GM12878 (cell line): ENCODE data around the gene ZNF454. TPM values are rescaled to one million over a fixed set of nuclear protein-coding genes. Genes with fewer than 3 reads are reported as not detected.
A peak's percentile ranks its signal among the peaks of the same experiment; 100 is the strongest.

ENCODE experiments used
- ATAC-seq: fragments of 200-7000 bp; cut with Tn5 transposase; 3 replicates; pipeline ENCODE4 v1.9.1; 2020; ENCODE audit warnings: mild to moderate bottlenecking, moderate library complexity
- BruUV-seq: library from RNA; stranded (reverse); fragments of 400-500 nt; replicated peaks from 2 replicates; lab custom pipeline; 2021; lab: Mats Ljungman, UMichigan
- CTCF ChIA-PET: fragments of 300-600 bp; sonication (Branson Sonifier 250); formaldehyde crosslinking; extraction: SDS; loops from one replicate; lab custom pipeline; 2021; ENCODE audit warnings: inconsistent platforms; lab: Yijun Ruan, JAX
- POLR2A ChIA-PET: fragments of 350-600 bp; formaldehyde crosslinking; extraction: SDS; loops from one replicate; lab custom pipeline; 2021; ENCODE audit warnings: inconsistent platforms; lab: Charles Lee
- RAD21 ChIA-PET: fragments of 300-600 bp; sonication (Branson Sonifier 250); formaldehyde crosslinking; loops from one replicate; lab custom pipeline; 2023; ENCODE audit warnings: antibody characterized with exemption; ENCODE audit not compliant: unreplicated experiment; lab: Charles Lee
- SMC1A ChIA-PET: fragments of 300-600 bp; sonication (Branson Sonifier 250); formaldehyde crosslinking; loops from one replicate; lab custom pipeline; 2023; ENCODE audit not compliant: unreplicated experiment, uncharacterized antibody; lab: Charles Lee
- DNase-seq: peaks from one replicate; pipeline ENCODE4 v3.0.0-alpha.2; 2011; ENCODE audit warnings: low read depth, low spot score
- FAIRE-seq: peaks from 3 replicates; lab custom pipeline; 2011; peaks lifted over from hg19 to GRCh38; lab: Jason Lieb, UNC
- H2AFZ ChIP-seq: 2 replicates; pipeline ENCODE4 v1.6.0; 2011; ENCODE audit warnings: low read depth, low read length, control low read depth; ENCODE audit not compliant: control insufficient read depth
- H3K27ac ChIP-seq: 2 replicates; pipeline ENCODE4 v1.5.1; 2011; ENCODE audit warnings: control low read depth; ENCODE audit not compliant: control insufficient read depth, insufficient read depth
- H3K27me3 ChIP-seq, 2 experiments: replicated peaks in 1 of 2; 2 replicates each; pipeline versions ENCODE4 v1.6.0 to v1.6.1; 2011; ENCODE audit warnings: low read length in 1 of 2; ENCODE audit not compliant: control insufficient read depth in 2 of 2, insufficient read depth in 2 of 2
- H3K36me3 ChIP-seq, 2 experiments: 2 replicates each; pipeline ENCODE4 v1.5.1; 2011; ENCODE audit warnings: low read length in 1 of 2; ENCODE audit not compliant: control insufficient read depth in 2 of 2, insufficient read depth in 2 of 2
- H3K4me1 ChIP-seq: 2 replicates; pipeline ENCODE4 v1.6.1; 2011; ENCODE audit warnings: mild to moderate bottlenecking, low read length, moderate library complexity, mixed read lengths; ENCODE audit not compliant: control insufficient read depth, insufficient read depth
- H3K4me2 ChIP-seq: 2 replicates; pipeline ENCODE4 v1.6.0; 2011; ENCODE audit warnings: control low read depth; ENCODE audit not compliant: control insufficient read depth, insufficient read depth
- H3K4me3 ChIP-seq: fragments of 200-600 bp; sonication (generic); 2 replicates; pipeline ENCODE4 v1.5.1; 2016
- H3K79me2 ChIP-seq: 2 replicates; pipeline ENCODE4 v1.6.0; 2011; ENCODE audit warnings: low read length; ENCODE audit not compliant: control insufficient read depth, insufficient read depth
- H3K9ac ChIP-seq: 2 replicates; pipeline ENCODE4 v1.8.0; 2011; ENCODE audit warnings: low read length, control low read depth, mixed read lengths; ENCODE audit not compliant: control insufficient read depth, insufficient read depth
- H3K9me3 ChIP-seq: replicated peaks from 3 replicates; pipeline ENCODE4 v1.5.1; 2011; ENCODE audit warnings: mild to moderate bottlenecking, low read length; ENCODE audit not compliant: control insufficient read depth, insufficient read depth
- H4K20me1 ChIP-seq: 2 replicates; pipeline ENCODE4 v1.6.0; 2011; ENCODE audit not compliant: control insufficient read depth, insufficient read depth
- BHLHE40 ChIP-seq, 2 experiments: fragments of 450-650 bp in 1 of 2; IDR thresholded peaks; 2 replicates each; pipeline ENCODE4 v1.6.1; 2011 to 2017; ENCODE audit warnings: low read depth in 2 of 2, borderline replicate concordance in 1 of 2, improper control_type of control experiment in 1 of 2, low read length in 1 of 2, mild to moderate bottlenecking in 1 of 2
- BRCA1 ChIP-seq: IDR thresholded peaks from 2 replicates; pipeline ENCODE4 v1.6.1; 2011; ENCODE audit warnings: low read depth, low read length, improper control_type of control experiment
- CBX5 ChIP-seq: sonication (generic); IDR thresholded peaks from 2 replicates; pipeline ENCODE4 v1.6.1; 2016; ENCODE audit warnings: low read depth, moderate library complexity, mild to moderate bottlenecking, inconsistent platforms
- HDAC2 ChIP-seq: fragments of 200-600 bp; sonication (generic); IDR thresholded peaks from 2 replicates; pipeline ENCODE4 v1.6.1; 2017
- KLF5 ChIP-seq: fragments of 450-650 bp; IDR thresholded peaks from 2 replicates; pipeline ENCODE4 v1.6.1; 2014; ENCODE audit warnings: mild to moderate bottlenecking; ENCODE audit not compliant: partially characterized antibody
- NBN ChIP-seq: fragments of 450-650 bp; IDR thresholded peaks from 2 replicates; pipeline ENCODE4 v1.6.1; 2016
- NR2C1 ChIP-seq: fragments of 450-650 bp; IDR thresholded peaks from 2 replicates; pipeline ENCODE4 v1.6.1; 2017; ENCODE audit warnings: antibody characterized with exemption, mild to moderate bottlenecking, moderate library complexity
- YBX1 ChIP-seq: fragments of 450-650 bp; IDR thresholded peaks from 2 replicates; pipeline ENCODE4 v1.6.1; 2016; ENCODE audit warnings: antibody characterized with exemption
- ZBED1 ChIP-seq: IDR thresholded peaks from 2 replicates; pipeline ENCODE4 v1.6.1; 2016; ENCODE audit warnings: borderline replicate concordance
- ZBTB33 ChIP-seq: fragments of 450-650 bp; IDR thresholded peaks from 2 replicates; pipeline ENCODE4 v1.6.1; 2017; ENCODE audit warnings: mild to moderate bottlenecking
- ZNF274 ChIP-seq: IDR thresholded peaks from one replicate; pipeline ENCODE4 v1.8.0; 2011; ENCODE audit not compliant: insufficient read length, insufficient read depth
- WGBS: methylation state at CpG from one replicate; pipeline ENCODE4 v1.1.6; 2016; ENCODE audit warnings: low lambda C conversion rate; ENCODE audit not compliant: insufficient replicate concordance, insufficient coverage; ENCODE audit errors: missing lambda C conversion rate; 5-methylcytosine and 5-hydroxymethylcytosine counted together
- in situ Hi-C: fragments of 300-500 bp; cut with MboI; formaldehyde crosslinking; loops from 9 replicates; pipeline ENCODE4 v1.14.3; 2018; ENCODE audit warnings: mixed read lengths
- intact Hi-C: fragments of 100-400 bp; cut with micrococcal nuclease; formaldehyde crosslinking; loops from one replicate; pipeline ENCODE4 v1.14.2; 2022; ENCODE audit not compliant: unreplicated experiment
- polyA plus RNA-seq, 11 experiments: library from polyadenylated mRNA; depleted of rRNA in 4 of 11; unstranded in 6 of 11; stranded (reverse) in 5 of 11; fragments of >200 nt; fragmentation: Nextera tagmentation in 4 of 11; fragmentation: Illumina TruSeq in 1 of 11; extraction: Ambion mirVana in 4 of 11; extraction: Trizol in 1 of 11; gene quantifications; 1 replicate in 1 of 11; 2 replicates in 10 of 11; pipeline versions ENCODE4 v1.2.1 to v1.2.3, GENCODE V29; 2011 to 2016; ENCODE audit warnings: inconsistent platforms in 2 of 11, missing spikeins in 2 of 11, low read depth in 1 of 11
- total RNA-seq, 4 experiments: library from RNA; depleted of rRNA in 3 of 4; stranded (reverse); fragments of >200 nt in 3 of 4; fragmentation: Illumina TruSeq in 1 of 4; extraction: Trizol in 1 of 4; gene quantifications; 2 replicates each; pipeline versions ENCODE4 v1.2.1 to v1.2.3, GENCODE V29; 2013 to 2021

The ZNF454 gene
- total and polyA plus RNA-seq, 10 of the 15 experiments (the other 5 are each of a cell fraction or from before 2014, with no cell fraction given) = not detected

DNA sequence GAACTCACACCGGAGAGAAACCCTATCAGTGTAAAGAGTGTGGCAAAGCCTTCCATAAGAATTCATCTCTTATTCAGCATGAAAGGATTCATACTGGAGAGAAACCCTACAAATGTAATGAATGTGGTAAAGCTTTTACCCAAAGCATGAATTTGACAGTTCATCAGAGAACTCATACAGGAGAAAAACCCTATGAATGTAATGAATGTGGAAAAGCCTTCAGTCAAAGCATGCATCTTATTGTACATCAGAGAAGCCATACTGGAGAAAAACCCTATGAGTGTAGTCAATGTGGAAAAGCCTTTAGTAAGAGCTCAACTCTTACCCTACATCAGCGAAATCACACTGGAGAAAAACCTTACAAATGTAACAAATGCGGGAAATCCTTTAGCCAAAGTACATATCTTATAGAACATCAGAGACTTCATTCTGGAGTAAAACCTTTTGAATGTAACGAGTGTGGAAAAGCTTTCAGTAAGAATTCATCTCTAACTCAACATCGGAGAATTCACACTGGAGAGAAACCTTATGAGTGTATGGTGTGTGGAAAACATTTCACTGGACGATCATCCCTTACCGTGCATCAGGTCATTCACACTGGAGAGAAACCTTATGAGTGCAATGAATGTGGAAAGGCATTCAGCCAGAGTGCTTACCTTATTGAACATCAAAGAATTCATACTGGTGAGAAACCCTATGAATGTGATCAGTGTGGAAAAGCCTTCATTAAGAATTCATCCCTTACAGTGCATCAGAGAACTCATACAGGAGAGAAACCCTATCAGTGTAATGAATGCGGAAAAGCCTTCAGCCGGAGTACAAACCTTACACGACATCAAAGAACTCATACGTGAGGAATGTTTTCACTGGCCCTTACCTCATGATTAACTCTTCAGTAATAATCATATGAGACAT is 8.9 kb upstream of the ZNF454 start:
- DNase-seq = no peak
- ChIA-PET RAD21 (no interaction called here), POLR2A (no interaction called here), CTCF (interaction anchor here (0.6 kb wide), 1 partner anchor 33 kb away, joined by 3 read pairs; no protein-coding TSS in a partner anchor), SMC1A (no interaction called here)
- ATAC-seq = no peak
- Histone ChIP-seq H3K9me3 (peaks cover 14% of the 10 kb centered on the region), H3K4me2 (no peak overlapping the region), H4K20me1 (no peaks in the 10 kb centered on the region), H3K79me2 (no peaks in the 10 kb centered on the region), H3K27ac (no peak overlapping the region), H2AFZ (no peak overlapping the region), H3K36me3 (no peaks in the 10 kb centered on the region), H3K4me1 (no peaks in the 10 kb centered on the region), H3K4me3 (no peak overlapping the region), H3K27me3 (no peaks in the 10 kb centered on the region), H3K9ac (no peak overlapping the region)
- no peak for FAIRE-seq
- intact Hi-C loops (no loop called here), in situ Hi-C loops (no loop called here)
- 56% methylated on average over 11 of the region's 11 CpGs for WGBS
- BruUV-seq = no TSS peak
- TF ChIP-seq ZBTB33 = no peak
- TF ChIP-seq BRCA1 = no peak
- no peak for TF ChIP-seq ZBED1
- TF ChIP-seq NR2C1 = no peak
- no peak for TF ChIP-seq YBX1
- TF ChIP-seq NBN = no peak
- TF ChIP-seq CBX5 = peak; percentile 18; the same call in 1 of the 2 replicates
- no peak for TF ChIP-seq BHLHE40 (IDR thresholded peaks at IDR 0.05; ENCODE audit: borderline replicate concordance in 1 of 2, low read depth in 2 of 2, low read length in 1 of 2)
- TF ChIP-seq HDAC2 = no peak
- TF ChIP-seq ZNF274 = peak; percentile 59
- TF ChIP-seq KLF5 = peak; percentile 42
